ENCODE results near the gene MDFIC2. TPM values are rescaled to one million over a fixed set of nuclear protein-coding genes. Genes with fewer than 3 reads are reported as not detected.
"Not testable (repeated sequence)": the region's sequence is repeated elsewhere in the genome, so short reads cannot be mapped to it uniquely, and the experiment has no call there.

The MDFIC2 gene
- polyA plus RNA-seq, 3 donors, result not detected

GRCh38 chr3:70261283-70261682 is 51.2 kb downstream of the MDFIC2 start:
- DNase-seq, result no peak

- no peak for DNase-seq
Observed at GRCh38 chr3:70256566-70256965, 55.9 kb downstream of the MDFIC2 start.

GRCh38 chr3:70250492-70250891 is 61.9 kb downstream of the MDFIC2 start:
- no peak for DNase-seq

- no peak for DNase-seq
Observed at GRCh38 chr3:70249509-70250160, 62.8 kb downstream of the MDFIC2 start.

- DNase-seq, result no peak
Observed at GRCh38 chr3:70248856-70249255, 63.6 kb downstream of the MDFIC2 start.

GRCh38 chr3:70247955-70248354 is 64.5 kb downstream of the MDFIC2 start:
- DNase-seq, result no peak

GRCh38 chr3:70245746-70246525 is 66.5 kb downstream of the MDFIC2 start:
- no peak for DNase-seq

- no peak for DNase-seq
Observed at GRCh38 chr3:70244422-70244821, 68.0 kb downstream of the MDFIC2 start.

- DNase-seq, result no peak
Observed at GRCh38 chr3:70242297-70242882, 70.0 kb downstream of the MDFIC2 start.

- DNase-seq, result no peak
Observed at GRCh38 chr3:70233812-70234211, 78.6 kb downstream of the MDFIC2 start.

GRCh38 chr3:70233112-70233511 is 79.3 kb downstream of the MDFIC2 start:
- DNase-seq, result no peak

GRCh38 chr3:70231266-70231701 is 81.2 kb downstream of the MDFIC2 start:
- no peak for DNase-seq

GRCh38 chr3:70227437-70227836 is 85.0 kb downstream of the MDFIC2 start:
- DNase-seq, result no peak

GRCh38 chr3:70225146-70225545 is 87.3 kb downstream of the MDFIC2 start:
- no peak for DNase-seq

GRCh38 chr3:70224337-70224736 is 88.1 kb downstream of the MDFIC2 start:
- no peak for DNase-seq

- DNase-seq, result no peak
Observed at GRCh38 chr3:70218471-70218870, 94.0 kb downstream of the MDFIC2 start.

- DNase-seq, result not testable (repeated sequence)
Observed at GRCh38 chr3:70211274-70211673, 101.2 kb downstream of the MDFIC2 start.

GRCh38 chr3:70201975-70202374 is 110.5 kb downstream of the MDFIC2 start:
- DNase-seq, result no peak

- no peak for DNase-seq
Observed at GRCh38 chr3:70189884-70190473, 122.5 kb downstream of the MDFIC2 start.

GRCh38 chr3:70186221-70186620 is 126.2 kb downstream of the MDFIC2 start:
- DNase-seq, result no peak

- DNase-seq, result no peak
Observed at GRCh38 chr3:70185661-70186060, 126.8 kb downstream of the MDFIC2 start.

- DNase-seq, result no peak
Observed at GRCh38 chr3:70183781-70184504, 128.5 kb downstream of the MDFIC2 start.
